Subcutaneous abdominal adipose tissue (tissue), 5 donors: ENCODE results near the gene CFAP300.
A peak's percentile ranks its signal among the peaks of the same experiment; 100 is the strongest.

Source experiments
- H3K27ac ChIP-seq: one replicate; pipeline ENCODE4 v1.7.0; 2013; ENCODE audit warnings: low read depth, mild to moderate bottlenecking, inconsistent platforms, low read length, moderate library complexity
- H3K27me3 ChIP-seq, 5 donors: one replicate each; pipeline ENCODE4 v1.7.0; 2013; ENCODE audit warnings: low read length in 5 of 5, inconsistent platforms in 1 of 5; ENCODE audit not compliant: control insufficient read depth in 5 of 5, insufficient read depth in 4 of 5
- H3K36me3 ChIP-seq, 5 donors: one replicate each; pipeline ENCODE4 v1.7.0; 2013; ENCODE audit warnings: low read length in 5 of 5; ENCODE audit not compliant: control insufficient read depth in 5 of 5, insufficient read depth in 5 of 5
- H3K4me1 ChIP-seq, 5 donors: one replicate each; pipeline ENCODE4 v1.7.0; 2013; ENCODE audit warnings: low read length in 5 of 5, mild to moderate bottlenecking in 3 of 5, moderate library complexity in 1 of 5; ENCODE audit not compliant: control insufficient read depth in 5 of 5, insufficient read depth in 5 of 5
- H3K4me3 ChIP-seq, 5 donors: one replicate each; pipeline ENCODE4 v1.7.0; 2013; ENCODE audit warnings: low read length in 5 of 5, low read depth in 1 of 5
- H3K9ac ChIP-seq, 5 donors: one replicate each; pipeline ENCODE4 v1.7.0; 2013; ENCODE audit warnings: low read length in 5 of 5, mild to moderate bottlenecking in 4 of 5, moderate library complexity in 3 of 5
- H3K9me3 ChIP-seq, 5 donors: one replicate each; pipeline ENCODE4 v1.7.0; 2013; ENCODE audit warnings: low read length in 5 of 5; ENCODE audit not compliant: control insufficient read depth in 5 of 5
- donor health status: healthy.
- donor health status: healthy.
- donor health status: healthy.
- donor health status: healthy.
- donor health status: healthy.

Gene CFAP300

GRCh38 chr11:102047305-102047924, at the start of gene CFAP300:
TSS of gene CFAP300 (plus strand) at chr11:102047437. CDS start at chr11:102047471, 34 bp downstream.
- Histone ChIP-seq H3K36me3 (no peaks in the 10 kb centered on the region), H3K4me1 (peaks cover 0 to 16% (median 12%) of the 10 kb centered on the region in 5 donors), H3K27ac (peak within 1 kb of the TSS; percentile 78), H3K27me3 (peaks cover 0 to 8% (median 0%) of the 10 kb centered on the region in 5 donors), H3K4me3 (peak within 1 kb of the TSS; percentile 59 to 81 (median 77)), H3K9me3 (no peaks in the 10 kb centered on the region), H3K9ac (peak within 1 kb of the TSS in 4 of 5 donors; percentile 52 to 78 (median 68))

- Histone ChIP-seq H3K27ac (no peak overlapping the region), H3K27me3 (no peaks in the 10 kb centered on the region), H3K36me3 (peaks cover 8 to 13% (median 11%) of the 10 kb centered on the region in 5 donors), H3K9ac (no peak overlapping the region), H3K9me3 (no peaks in the 10 kb centered on the region), H3K4me1 (no peaks in the 10 kb centered on the region), H3K4me3 (no peak overlapping the region)
These were observed 45.4 kb upstream of the CFAP300 start for GRCh38 chr11:102001657-102002338.

- H3K9me3 ChIP-seq: no peaks in the 10 kb centered on the region
- peaks cover 0 to 4% (median 3%) of the 10 kb centered on the region in 5 donors for H3K36me3 ChIP-seq
- no peak overlapping the region for H3K4me3 ChIP-seq
- H3K27ac ChIP-seq: no peak overlapping the region
- H3K4me1 ChIP-seq: no peaks in the 10 kb centered on the region
- H3K9ac ChIP-seq: no peak overlapping the region
- no peaks in the 10 kb centered on the region for H3K27me3 ChIP-seq
These were observed 43.0 kb upstream of the CFAP300 start for GRCh38 chr11:102004220-102004619.

- Histone ChIP-seq H3K27me3 (no peaks in the 10 kb centered on the region), H3K27ac (no peak overlapping the region), H3K4me3 (no peak overlapping the region), H3K4me1 (no peaks in the 10 kb centered on the region), H3K9me3 (no peaks in the 10 kb centered on the region), H3K36me3 (peaks cover 0 to 4% (median 3%) of the 10 kb centered on the region in 5 donors), H3K9ac (no peak overlapping the region)
These were observed 41.9 kb upstream of the CFAP300 start for GRCh38 chr11:102005306-102005705.

- H3K4me3 ChIP-seq: no peak overlapping the region
- H3K27me3 ChIP-seq: no peaks in the 10 kb centered on the region
- H3K9me3 ChIP-seq: no peaks in the 10 kb centered on the region
- no peak overlapping the region for H3K27ac ChIP-seq
- peaks cover 0 to 11% (median 7%) of the 10 kb centered on the region in 5 donors for H3K4me1 ChIP-seq
- peaks cover 0 to 3% (median 2%) of the 10 kb centered on the region in 5 donors for H3K36me3 ChIP-seq
- H3K9ac ChIP-seq: no peak overlapping the region
These were observed 40.2 kb upstream of the CFAP300 start for GRCh38 chr11:102006835-102007566.

- Histone ChIP-seq H3K4me1 (peaks cover 0 to 11% (median 7%) of the 10 kb centered on the region in 5 donors), H3K4me3 (no peak overlapping the region), H3K9ac (no peak overlapping the region), H3K36me3 (no peaks in the 10 kb centered on the region), H3K27ac (no peak overlapping the region), H3K9me3 (no peaks in the 10 kb centered on the region), H3K27me3 (no peaks in the 10 kb centered on the region)
These were observed 39.4 kb upstream of the CFAP300 start for GRCh38 chr11:102007567-102008437.

- Histone ChIP-seq H3K9ac (peak overlapping the region in 2 of 5 donors; percentile 17 to 28), H3K9me3 (no peaks in the 10 kb centered on the region), H3K27me3 (no peaks in the 10 kb centered on the region), H3K4me3 (peak overlapping the region in 2 of 5 donors; percentile 6 to 33), H3K27ac (no peak overlapping the region), H3K4me1 (peaks cover 0 to 11% (median 7%) of the 10 kb centered on the region in 5 donors), H3K36me3 (no peaks in the 10 kb centered on the region)
These were observed 36.3 kb upstream of the CFAP300 start for GRCh38 chr11:102010776-102011494.

- no peaks in the 10 kb centered on the region for H3K9me3 ChIP-seq
- no peaks in the 10 kb centered on the region for H3K27me3 ChIP-seq
- H3K4me3 ChIP-seq: no peak overlapping the region
- no peak overlapping the region for H3K9ac ChIP-seq
- no peaks in the 10 kb centered on the region for H3K36me3 ChIP-seq
- peaks cover 0 to 11% (median 7%) of the 10 kb centered on the region in 5 donors for H3K4me1 ChIP-seq
- H3K27ac ChIP-seq: no peak overlapping the region
These were observed 34.3 kb upstream of the CFAP300 start for GRCh38 chr11:102012946-102013345.

GRCh38 chr11:102014756-102015155, 32.5 kb upstream of the CFAP300 start:
- H3K27ac ChIP-seq: no peak overlapping the region
- peaks cover 0 to 11% (median 7%) of the 10 kb centered on the region in 5 donors for H3K4me1 ChIP-seq
- H3K9me3 ChIP-seq: no peaks in the 10 kb centered on the region
- H3K9ac ChIP-seq: no peak overlapping the region
- no peaks in the 10 kb centered on the region for H3K27me3 ChIP-seq
- H3K36me3 ChIP-seq: no peaks in the 10 kb centered on the region
- H3K4me3 ChIP-seq: no peak overlapping the region
